Activated CD4-positive, alpha-beta T cell treated with anti-CD3 and anti-CD28 coated beads for 36 hours (primary cell): ENCODE measurements around the gene CFAP107. TPM values are rescaled to one million over a fixed set of nuclear protein-coding genes. Genes with fewer than 3 reads are reported as not detected.
A peak's percentile ranks its signal among the peaks of the same experiment; 100 is the strongest.
"Not testable (repeated sequence)": the region's sequence is repeated elsewhere in the genome, so short reads cannot be mapped to it uniquely, and the experiment has no call there.

ENCODE experiments used
- ATAC-seq: fragments of 200-7000 bp; cut with Tn5 transposase; one replicate; pipeline ENCODE4 v1.10.0; 2021; ENCODE audit warnings: mild to moderate bottlenecking, moderate library complexity
- CTCF ChIA-PET: fragments of 350-600 bp; sonication (Branson Sonifier 250); formaldehyde crosslinking; loops from one replicate; lab custom pipeline; 2021; ENCODE audit warnings: antibody characterized with exemption; lab: Charles Lee
- POLR2A ChIA-PET: fragments of 350-600 bp; sonication (Branson Sonifier 250); formaldehyde crosslinking; loops from one replicate; lab custom pipeline; 2021; ENCODE audit warnings: antibody characterized with exemption, inconsistent platforms; lab: Charles Lee
- DNase-seq: peaks from one replicate; pipeline ENCODE4 v3.0.0-alpha.2; 2020
- H3K27ac Mint-ChIP-seq: one replicate; pipeline ENCODE4 v1.8.0; 2021; ENCODE audit warnings: mixed read lengths
- H3K27me3 Mint-ChIP-seq: one replicate; pipeline ENCODE4 v1.8.0; 2021; ENCODE audit warnings: mixed read lengths
- H3K36me3 Mint-ChIP-seq: one replicate; pipeline ENCODE4 v1.8.0; 2021; ENCODE audit warnings: low read depth, mixed read lengths
- H3K4me1 Mint-ChIP-seq: one replicate; pipeline ENCODE4 v1.8.0; 2021; ENCODE audit warnings: mixed read lengths
- H3K4me3 Mint-ChIP-seq: one replicate; pipeline ENCODE4 v1.8.0; 2021; ENCODE audit warnings: mild to moderate bottlenecking, moderate library complexity, mixed read lengths
- H3K9me3 Mint-ChIP-seq: one replicate; pipeline ENCODE4 v1.8.0; 2021; ENCODE audit warnings: low read depth, mixed read lengths
- intact Hi-C, 2 experiments: fragments of 100-400 bp; cut with DNase I in 1 of 2; cut with micrococcal nuclease in 1 of 2; formaldehyde crosslinking; loops; one replicate each; pipeline versions ENCODE4 v1.14.2 to v1.15.1; 2022 to 2024; cut with DNase I, micrococcal nuclease
- total RNA-seq, 2 experiments: library from RNA; stranded (reverse); gene quantifications; one replicate each; pipeline ENCODE4 v1.2.3, GENCODE V29; 2021

CFAP107 gene
- not detected for total RNA-seq

GRCh38 chr1:12745992-12746323, at the start of gene CFAP107:
Gene CFAP107, plus strand, starts transcription at chr1:12746200. Its CDS starts 231 bp downstream, at chr1:12746431.
- Mint-ChIP-seq H3K27me3 (peaks cover 45% of the 10 kb centered on the region), H3K27ac (no peak within 1 kb of the TSS), H3K9me3 (peaks cover 22% of the 10 kb centered on the region), H3K36me3 (no peaks in the 10 kb centered on the region), H3K4me1 (no peaks in the 10 kb centered on the region), H3K4me3 (no peak within 1 kb of the TSS)
- CTCF ChIA-PET: no interaction called here
- ATAC-seq: peak; percentile 39
- intact Hi-C loops: no loop called here
- DNase-seq: no peak
- POLR2A ChIA-PET: no interaction called here

- CTCF ChIA-PET: no interaction called here
- Mint-ChIP-seq H3K4me1 (no peaks in the 10 kb centered on the region), H3K4me3 (no peak overlapping the region), H3K36me3 (no peaks in the 10 kb centered on the region), H3K27me3 (peaks cover 20% of the 10 kb centered on the region), H3K27ac (no peak overlapping the region), H3K9me3 (no peaks in the 10 kb centered on the region)
- ATAC-seq: no peak
- intact Hi-C loops: no loop called here
- DNase-seq: no peak
- POLR2A ChIA-PET: no interaction called here
Observed at GRCh38 chr1:12696658-12697057, 49.3 kb upstream of the CFAP107 start.

GRCh38 chr1:12697397-12697796, 48.6 kb upstream of the CFAP107 start:
- Mint-ChIP-seq H3K4me3 (no peak overlapping the region), H3K27ac (no peak overlapping the region), H3K9me3 (no peaks in the 10 kb centered on the region), H3K36me3 (no peaks in the 10 kb centered on the region), H3K4me1 (no peaks in the 10 kb centered on the region), H3K27me3 (peaks cover 20% of the 10 kb centered on the region)
- ATAC-seq (no peak), DNase-seq (no peak)
- POLR2A ChIA-PET: no interaction called here
- intact Hi-C loops: no loop called here
- CTCF ChIA-PET: no interaction called here

- peaks cover 18% of the 10 kb centered on the region for H3K9me3 Mint-ChIP-seq
- ChIA-PET POLR2A (no interaction called here), CTCF (no interaction called here)
- peaks cover 21% of the 10 kb centered on the region for H3K27me3 Mint-ChIP-seq
- no peak overlapping the region for H3K4me3 Mint-ChIP-seq
- no peaks in the 10 kb centered on the region for H3K4me1 Mint-ChIP-seq
- H3K36me3 Mint-ChIP-seq: no peaks in the 10 kb centered on the region
- DNase-seq: no peak
- intact Hi-C loops: no loop called here
- no peak overlapping the region for H3K27ac Mint-ChIP-seq
- ATAC-seq: no peak
Observed at GRCh38 chr1:12703821-12704451, 42.1 kb upstream of the CFAP107 start.

GRCh38 chr1:12706061-12706460, 39.9 kb upstream of the CFAP107 start:
- Mint-ChIP-seq H3K4me1 (no peaks in the 10 kb centered on the region), H3K4me3 (no peak overlapping the region), H3K27me3 (peaks cover 10% of the 10 kb centered on the region), H3K36me3 (no peaks in the 10 kb centered on the region), H3K27ac (no peak overlapping the region), H3K9me3 (peaks cover 18% of the 10 kb centered on the region)
- no peak for ATAC-seq
- intact Hi-C loops: no loop called here
- CTCF ChIA-PET: interaction anchor here (0.6 kb wide), 2 partner anchors 434 to 908 kb away, joined by 3 read pairs; no protein-coding TSS in a partner anchor
- no peak for DNase-seq
- POLR2A ChIA-PET: no interaction called here

GRCh38 chr1:12708396-12709090, 37.5 kb upstream of the CFAP107 start:
- H3K36me3 Mint-ChIP-seq: no peaks in the 10 kb centered on the region
- CTCF ChIA-PET: interaction anchor here (0.8 kb wide), 1 partner anchor 82 kb away, joined by 3 read pairs; no protein-coding TSS in a partner anchor
- intact Hi-C loops: no loop called here
- no peak overlapping the region for H3K4me3 Mint-ChIP-seq
- H3K27me3 Mint-ChIP-seq: peaks cover 13% of the 10 kb centered on the region
- no peaks in the 10 kb centered on the region for H3K4me1 Mint-ChIP-seq
- POLR2A ChIA-PET: no interaction called here
- no peak overlapping the region for H3K27ac Mint-ChIP-seq
- DNase-seq (no peak), ATAC-seq (no peak)
- peaks cover 14% of the 10 kb centered on the region for H3K9me3 Mint-ChIP-seq

GRCh38 chr1:12709091-12709491, 36.9 kb upstream of the CFAP107 start:
- ATAC-seq: no peak
- Mint-ChIP-seq H3K27ac (no peak overlapping the region), H3K9me3 (peaks cover 9% of the 10 kb centered on the region), H3K4me1 (no peaks in the 10 kb centered on the region), H3K36me3 (no peaks in the 10 kb centered on the region), H3K27me3 (peaks cover 15% of the 10 kb centered on the region), H3K4me3 (no peak overlapping the region)
- intact Hi-C loops: no loop called here
- no peak for DNase-seq
- CTCF ChIA-PET: interaction anchor here (0.8 kb wide), 1 partner anchor 82 kb away, joined by 3 read pairs; no protein-coding TSS in a partner anchor
- POLR2A ChIA-PET: no interaction called here

GRCh38 chr1:12709696-12710095, 36.3 kb upstream of the CFAP107 start:
- ATAC-seq (no peak), DNase-seq (no peak)
- ChIA-PET POLR2A (no interaction called here), CTCF (no interaction called here)
- no peak overlapping the region for H3K4me3 Mint-ChIP-seq
- no peaks in the 10 kb centered on the region for H3K4me1 Mint-ChIP-seq
- H3K27me3 Mint-ChIP-seq: peaks cover 14% of the 10 kb centered on the region
- intact Hi-C loops: no loop called here
- H3K36me3 Mint-ChIP-seq: no peaks in the 10 kb centered on the region
- no peak overlapping the region for H3K27ac Mint-ChIP-seq
- peaks cover 4% of the 10 kb centered on the region for H3K9me3 Mint-ChIP-seq

- peaks cover 15% of the 10 kb centered on the region for H3K27me3 Mint-ChIP-seq
- H3K9me3 Mint-ChIP-seq: no peaks in the 10 kb centered on the region
- no peak for ATAC-seq
- no peaks in the 10 kb centered on the region for H3K4me1 Mint-ChIP-seq
- H3K36me3 Mint-ChIP-seq: no peaks in the 10 kb centered on the region
- intact Hi-C loops: no loop called here
- POLR2A ChIA-PET: no interaction called here
- CTCF ChIA-PET: no interaction called here
- no peak overlapping the region for H3K27ac Mint-ChIP-seq
- H3K4me3 Mint-ChIP-seq: no peak overlapping the region
- DNase-seq: no peak
Observed at GRCh38 chr1:12711536-12711935, 34.5 kb upstream of the CFAP107 start.

- intact Hi-C loops: no loop called here
- Mint-ChIP-seq H3K36me3 (no peaks in the 10 kb centered on the region), H3K9me3 (no peaks in the 10 kb centered on the region), H3K4me1 (no peaks in the 10 kb centered on the region), H3K27ac (no peak overlapping the region), H3K4me3 (no peak overlapping the region), H3K27me3 (peaks cover 16% of the 10 kb centered on the region)
- no peak for ATAC-seq
- no peak for DNase-seq
- CTCF ChIA-PET: no interaction called here
- POLR2A ChIA-PET: no interaction called here
Observed at GRCh38 chr1:12712076-12712475, 33.9 kb upstream of the CFAP107 start.

GRCh38 chr1:12712929-12713328, 33.1 kb upstream of the CFAP107 start:
- DNase-seq (no peak), ATAC-seq (no peak)
- Mint-ChIP-seq H3K27me3 (peaks cover 16% of the 10 kb centered on the region), H3K4me3 (no peak overlapping the region), H3K27ac (no peak overlapping the region), H3K9me3 (no peaks in the 10 kb centered on the region), H3K4me1 (no peaks in the 10 kb centered on the region), H3K36me3 (no peaks in the 10 kb centered on the region)
- POLR2A ChIA-PET: no interaction called here
- CTCF ChIA-PET: no interaction called here
- intact Hi-C loops: no loop called here

GRCh38 chr1:12713651-12714050, 32.3 kb upstream of the CFAP107 start:
- peaks cover 16% of the 10 kb centered on the region for H3K27me3 Mint-ChIP-seq
- DNase-seq, ATAC-seq, H3K4me3 Mint-ChIP-seq, intact Hi-C loops, H3K4me1 Mint-ChIP-seq, CTCF ChIA-PET, H3K36me3 Mint-ChIP-seq, H3K9me3 Mint-ChIP-seq, POLR2A ChIA-PET, H3K27ac Mint-ChIP-seq: not testable (repeated sequence)
